GM12865 (cell line): ENCODE data around the gene CDKAL1.

Experiments used
- DNase-seq: peaks from one replicate; pipeline ENCODE4 v3.0.0; 2010; ENCODE audit warnings: low read depth
- H3K4me3 ChIP-seq: 2 replicates; pipeline ENCODE4 v1.5.1; 2011; ENCODE audit warnings: mild to moderate bottlenecking, low read depth, low read length, control low read depth
- TF ChIP-seq, protein P1 (sequence below): IDR thresholded peaks from 2 replicates; pipeline ENCODE4 v1.5.1; 2011; ENCODE audit warnings: low read length, control low read depth, low read depth, inconsistent platforms; ENCODE audit not compliant: insufficient read depth; ENCODE audit errors: missing control alignments

Gene CDKAL1

DNA sequence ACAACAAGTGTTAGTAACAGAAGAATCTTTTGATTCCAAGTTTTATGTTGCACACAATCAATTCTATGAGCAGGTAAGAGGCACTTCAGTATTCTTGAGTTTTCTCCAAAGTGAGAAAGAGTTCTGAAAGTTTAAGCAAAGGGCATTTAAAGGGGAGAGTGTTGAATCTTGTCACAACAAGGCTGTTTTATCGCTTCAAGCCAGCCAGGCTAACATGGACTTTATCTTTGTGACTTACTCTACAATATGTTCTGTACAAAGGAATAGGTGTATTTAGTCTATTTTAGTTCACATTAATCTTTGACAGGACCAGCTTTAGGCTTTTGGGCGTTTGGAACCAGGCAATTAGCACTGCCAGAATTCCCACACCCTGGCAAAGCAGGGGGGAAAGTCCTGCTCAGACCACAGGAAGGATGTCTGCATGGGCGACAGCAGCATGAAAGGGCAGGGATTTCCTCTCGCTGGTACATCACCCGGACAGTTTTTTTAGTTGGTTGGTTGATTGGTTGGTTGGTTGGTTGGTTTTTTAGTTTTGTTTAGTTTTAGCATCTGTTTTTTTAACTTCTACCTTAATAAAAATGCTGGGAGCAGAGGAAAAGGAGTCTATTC is 663.9 kb downstream of the CDKAL1 start:
- H3K4me3 ChIP-seq: no peak overlapping the region
- peak; percentile 42 for DNase-seq
- TF ChIP-seq, protein P1, sequence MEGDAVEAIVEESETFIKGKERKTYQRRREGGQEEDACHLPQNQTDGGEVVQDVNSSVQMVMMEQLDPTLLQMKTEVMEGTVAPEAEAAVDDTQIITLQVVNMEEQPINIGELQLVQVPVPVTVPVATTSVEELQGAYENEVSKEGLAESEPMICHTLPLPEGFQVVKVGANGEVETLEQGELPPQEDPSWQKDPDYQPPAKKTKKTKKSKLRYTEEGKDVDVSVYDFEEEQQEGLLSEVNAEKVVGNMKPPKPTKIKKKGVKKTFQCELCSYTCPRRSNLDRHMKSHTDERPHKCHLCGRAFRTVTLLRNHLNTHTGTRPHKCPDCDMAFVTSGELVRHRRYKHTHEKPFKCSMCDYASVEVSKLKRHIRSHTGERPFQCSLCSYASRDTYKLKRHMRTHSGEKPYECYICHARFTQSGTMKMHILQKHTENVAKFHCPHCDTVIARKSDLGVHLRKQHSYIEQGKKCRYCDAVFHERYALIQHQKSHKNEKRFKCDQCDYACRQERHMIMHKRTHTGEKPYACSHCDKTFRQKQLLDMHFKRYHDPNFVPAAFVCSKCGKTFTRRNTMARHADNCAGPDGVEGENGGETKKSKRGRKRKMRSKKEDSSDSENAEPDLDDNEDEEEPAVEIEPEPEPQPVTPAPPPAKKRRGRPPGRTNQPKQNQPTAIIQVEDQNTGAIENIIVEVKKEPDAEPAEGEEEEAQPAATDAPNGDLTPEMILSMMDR: no peak

DNA sequence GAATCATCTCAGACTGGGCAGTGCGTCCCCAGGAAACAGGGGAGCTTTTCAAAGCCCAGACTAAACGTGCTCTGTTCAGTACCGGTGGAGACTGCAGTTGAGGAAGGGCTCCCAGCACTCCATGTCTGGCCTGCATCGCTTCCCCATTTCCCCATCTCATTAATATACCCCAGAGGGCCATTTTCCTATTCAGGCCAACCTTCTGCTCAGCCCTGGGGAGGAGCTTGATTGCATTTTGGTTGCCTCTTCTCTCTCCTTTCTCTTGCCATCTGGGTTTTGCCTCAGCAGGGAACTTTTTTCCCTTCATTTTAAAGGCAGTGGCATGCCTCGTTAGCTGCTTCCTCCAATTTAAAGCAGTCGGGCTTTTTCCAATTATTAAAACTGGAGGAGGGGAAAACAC is 665.0 kb downstream of the CDKAL1 start:
- no peak overlapping the region for H3K4me3 ChIP-seq
- TF ChIP-seq, protein P1: no peak
- no peak for DNase-seq

DNA sequence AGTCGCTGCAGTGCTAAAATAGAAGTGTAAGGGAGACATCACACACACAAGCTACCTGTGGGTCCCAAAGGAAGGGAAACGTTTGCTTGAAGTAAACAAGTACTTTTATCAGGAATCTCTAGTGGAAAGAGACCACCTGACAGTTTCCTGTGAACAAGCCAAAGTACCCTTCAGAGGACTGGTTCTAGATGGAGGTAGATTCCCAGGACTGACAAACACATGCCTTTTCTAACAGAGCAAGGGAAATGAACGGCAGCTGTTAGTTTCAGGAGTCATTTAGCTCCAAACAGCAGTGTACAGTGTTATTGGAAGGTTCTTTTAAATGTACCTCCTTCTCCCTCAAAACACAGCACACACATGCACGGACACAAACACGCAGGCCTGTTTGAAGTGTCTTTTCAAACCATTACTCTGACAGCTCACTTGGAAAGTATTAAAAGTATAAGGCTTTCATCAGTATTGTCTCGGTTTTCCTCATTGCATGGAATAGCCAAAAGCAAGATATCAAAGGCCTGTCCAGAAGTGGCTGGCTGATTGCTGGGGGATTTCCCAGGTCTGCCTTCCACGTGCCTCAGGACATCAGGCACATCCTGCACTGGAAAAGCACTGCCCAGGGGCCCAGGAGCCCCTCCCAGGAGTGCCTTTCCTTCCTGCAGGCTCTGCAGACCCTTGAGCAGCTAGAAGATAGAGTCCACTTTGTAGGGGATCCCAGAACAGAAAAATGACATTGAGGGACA is 666.0 kb downstream of the CDKAL1 start:
- peak; percentile 43 for DNase-seq
- H3K4me3 ChIP-seq: no peak overlapping the region
- TF ChIP-seq, protein P1: no peak

DNA sequence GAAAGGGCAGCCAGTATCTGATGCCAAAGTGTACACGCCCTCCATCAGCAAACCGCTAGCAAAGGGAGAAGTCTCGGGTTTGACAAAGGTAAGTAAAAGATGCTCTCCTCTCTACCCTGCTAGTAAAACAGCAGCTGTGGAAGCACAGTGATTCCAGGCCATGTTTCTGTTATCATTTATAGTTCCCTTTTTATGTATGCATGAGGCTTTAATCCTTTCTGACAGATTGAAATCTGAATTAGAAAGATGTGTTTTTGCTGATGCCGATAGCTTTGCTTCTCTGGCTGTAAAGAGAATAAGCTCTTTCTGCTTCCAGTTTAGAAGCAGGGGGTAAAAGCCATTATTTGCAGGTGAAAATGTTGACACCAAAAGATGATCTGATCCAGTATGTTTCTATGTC is 666.9 kb downstream of the CDKAL1 start:
- no peak for DNase-seq
- TF ChIP-seq, protein P1: no peak
- H3K4me3 ChIP-seq: no peak overlapping the region

DNA sequence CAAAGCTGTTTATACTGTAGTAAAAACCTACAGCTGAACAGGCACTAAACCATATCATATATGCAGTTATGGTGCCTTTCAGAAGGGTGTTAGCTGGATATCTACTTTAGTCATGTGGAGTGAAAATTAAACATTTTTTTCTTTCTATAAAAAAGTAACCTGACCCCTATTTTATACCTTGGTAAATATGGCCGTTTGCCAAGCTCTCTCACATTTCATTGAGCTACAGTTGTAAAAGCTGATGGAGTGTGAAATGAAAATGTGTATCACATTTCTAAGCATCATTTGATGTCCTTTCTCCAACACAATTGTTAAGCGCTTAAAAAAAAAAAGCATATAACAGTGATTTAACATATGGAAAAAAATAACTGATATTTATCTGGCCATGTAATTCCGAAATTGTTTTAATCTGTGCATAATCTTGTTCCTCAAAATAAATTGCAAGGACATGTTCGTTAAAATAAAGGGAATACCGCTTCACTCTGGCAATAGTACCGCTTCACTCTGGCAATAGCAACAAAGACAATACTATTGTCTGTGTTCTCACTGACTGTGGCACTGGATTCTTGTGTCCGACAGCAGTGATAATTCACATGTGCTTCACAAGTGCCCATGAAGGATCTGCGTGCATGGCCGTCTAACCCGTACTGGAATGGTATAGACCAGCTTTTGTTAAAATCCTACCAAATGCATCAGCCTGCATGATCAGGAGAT is 667.5 kb downstream of the CDKAL1 start:
- no peak overlapping the region for H3K4me3 ChIP-seq
- TF ChIP-seq, protein P1: no peak
- no peak for DNase-seq

DNA sequence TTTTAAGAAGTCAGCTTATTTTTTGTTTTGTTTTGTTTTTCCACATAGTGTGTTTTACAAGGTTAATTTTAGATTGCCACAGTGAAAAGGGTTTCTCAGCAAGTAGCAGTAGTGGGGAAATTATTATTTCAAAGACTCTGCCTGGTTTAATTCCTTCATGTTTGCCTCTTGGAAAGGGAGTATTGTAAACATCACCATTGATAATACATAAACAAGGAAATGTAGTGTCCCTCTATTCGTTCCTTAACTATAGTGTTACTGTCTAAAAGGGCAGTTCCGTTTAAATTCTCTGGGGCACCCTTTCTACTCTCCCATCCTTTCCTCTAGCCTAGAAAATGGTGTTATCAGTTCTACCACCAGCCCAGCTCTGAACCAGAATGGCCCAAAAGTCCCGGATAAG is 668.3 kb downstream of the CDKAL1 start:
- no peak for DNase-seq
- TF ChIP-seq, protein P1: no peak
- no peak overlapping the region for H3K4me3 ChIP-seq
